Measurements from ENCODE around the gene SIRT7.

SIRT7 gene

DNA sequence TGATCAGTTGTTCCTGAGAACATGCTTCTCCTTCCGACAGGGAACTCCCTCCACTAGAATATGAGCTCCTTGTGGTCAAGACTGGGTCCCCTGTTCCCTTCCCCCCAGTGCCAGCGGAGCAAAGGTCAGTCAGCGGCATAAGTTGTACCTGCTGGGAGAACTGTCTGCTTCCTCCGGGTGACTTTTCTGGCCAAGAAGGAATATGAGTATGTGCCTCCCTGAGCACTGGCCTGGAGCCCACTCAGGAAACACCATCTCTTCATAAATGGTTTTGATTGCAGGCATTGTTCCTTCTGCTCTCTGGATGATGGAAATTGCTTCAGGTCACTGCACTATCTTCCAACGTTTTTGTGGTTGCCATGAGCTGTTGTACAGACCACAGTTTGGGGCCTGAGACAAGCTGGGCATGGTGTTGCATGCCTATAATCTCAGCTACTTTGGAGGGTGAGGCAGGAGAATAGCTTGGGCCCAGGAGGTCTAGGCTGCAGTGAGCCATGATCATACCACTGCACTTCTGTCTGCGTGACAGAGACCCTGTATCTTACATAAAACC is 54.8 kb downstream of the SIRT7 start:
- no peak for DNase-seq (ENCODE audit: low read depth)
